Mesenchymal stem cell (in vitro differentiated cells and primary cell): Measurements from ENCODE around the gene TTLL1.

Experiments used
- DNase-seq: peaks from one replicate; pipeline ENCODE4 v3.0.0-alpha.2; 2013
- H2AFZ ChIP-seq: one replicate; pipeline ENCODE4 v1.6.1; 2013; ENCODE audit warnings: low read depth, mild to moderate bottlenecking, control low read depth, inconsistent platforms, low read length, moderate library complexity
- H2AK5ac ChIP-seq: 2 replicates; pipeline ENCODE4 v1.6.1; 2013; ENCODE audit warnings: low read length, moderate library complexity, mild to moderate bottlenecking, inconsistent platforms; ENCODE audit not compliant: severe bottlenecking
- H2BK120ac ChIP-seq: one replicate; pipeline ENCODE4 v1.6.1; 2013; ENCODE audit warnings: low read depth, mild to moderate bottlenecking, inconsistent platforms, low read length, moderate library complexity
- H2BK12ac ChIP-seq, 2 experiments: one replicate each; pipeline ENCODE4 v1.6.1; 2013; ENCODE audit warnings: inconsistent platforms in 2 of 2, low read length in 2 of 2, mild to moderate bottlenecking in 2 of 2, moderate library complexity in 2 of 2, control low read depth in 1 of 2
- H2BK15ac ChIP-seq: one replicate; pipeline ENCODE4 v1.6.1; 2013; ENCODE audit warnings: mild to moderate bottlenecking, low read depth, inconsistent platforms; ENCODE audit not compliant: poor library complexity, severe bottlenecking
- H2BK5ac ChIP-seq: 2 replicates; pipeline ENCODE4 v1.6.1; 2013; ENCODE audit warnings: low read depth, mild to moderate bottlenecking, low read length, control low read depth, inconsistent platforms; ENCODE audit not compliant: poor library complexity, severe bottlenecking
- H3K14ac ChIP-seq, 2 experiments: one replicate each; pipeline ENCODE4 v1.6.1; 2013; ENCODE audit warnings: inconsistent platforms in 2 of 2, low read length in 2 of 2, control low read depth in 1 of 2, mild to moderate bottlenecking in 1 of 2, moderate library complexity in 1 of 2
- H3K18ac ChIP-seq, 2 experiments: one replicate each; pipeline ENCODE4 v1.6.1; 2013; ENCODE audit warnings: inconsistent platforms in 2 of 2, low read length in 2 of 2, control low read depth in 1 of 2, low read depth in 1 of 2, mild to moderate bottlenecking in 1 of 2
- H3K23ac ChIP-seq, 2 experiments: one replicate each; pipeline ENCODE4 v1.6.1; 2013; ENCODE audit warnings: inconsistent platforms in 2 of 2, low read length in 2 of 2, mild to moderate bottlenecking in 2 of 2, moderate library complexity in 2 of 2, control low read depth in 1 of 2
- H3K27ac ChIP-seq: 2 replicates; pipeline ENCODE4 v1.5.1; 2013; ENCODE audit warnings: mild to moderate bottlenecking, moderate library complexity, low read length, control low read depth, inconsistent platforms; ENCODE audit not compliant: poor library complexity, severe bottlenecking
- H3K27me3 ChIP-seq, 2 experiments: 2 replicates each; pipeline versions ENCODE4 v1.6.1 to v1.7.0; 2013; ENCODE audit warnings: low read length in 2 of 2, mild to moderate bottlenecking in 2 of 2, moderate library complexity in 2 of 2, control low read depth in 1 of 2, inconsistent platforms in 1 of 2; ENCODE audit not compliant: control insufficient read depth in 1 of 2, insufficient read depth in 1 of 2
- H3K36me3 ChIP-seq, 2 experiments: 2 replicates each; pipeline versions ENCODE4 v1.6.1 to v1.7.0; 2013; ENCODE audit warnings: low read length in 2 of 2, control low read depth in 1 of 2, inconsistent platforms in 1 of 2, low read depth in 1 of 2, mild to moderate bottlenecking in 1 of 2; ENCODE audit not compliant: insufficient read depth in 2 of 2, control insufficient read depth in 1 of 2
- H3K4ac ChIP-seq, 2 experiments: one replicate each; pipeline ENCODE4 v1.6.1; 2013; ENCODE audit warnings: inconsistent platforms in 2 of 2, low read length in 2 of 2, mild to moderate bottlenecking in 2 of 2, moderate library complexity in 2 of 2, control low read depth in 1 of 2, low read depth in 1 of 2
- H3K4me1 ChIP-seq: 2 replicates; pipeline ENCODE4 v1.6.1; 2013; ENCODE audit warnings: low read depth, low read length, control low read depth; ENCODE audit not compliant: control insufficient read depth, insufficient read depth
- H3K4me2 ChIP-seq: 2 replicates; pipeline ENCODE4 v1.6.1; 2013; ENCODE audit warnings: low read length, mild to moderate bottlenecking, inconsistent platforms; ENCODE audit not compliant: poor library complexity, severe bottlenecking
- H3K4me3 ChIP-seq, 2 experiments: 2 replicates each; pipeline versions ENCODE4 v1.5.1 to v1.7.0; 2013; ENCODE audit warnings: low read length in 2 of 2, mild to moderate bottlenecking in 2 of 2, control low read depth in 1 of 2, low read depth in 1 of 2; ENCODE audit not compliant: insufficient read depth in 1 of 2
- H3K79me1 ChIP-seq: replicated peaks from 2 replicates; pipeline ENCODE4 v1.6.1; 2013; ENCODE audit warnings: mild to moderate bottlenecking, control low read depth, low read length, inconsistent platforms; ENCODE audit not compliant: poor library complexity, severe bottlenecking
- H3K9ac ChIP-seq: 2 replicates; pipeline ENCODE4 v1.7.0; 2013; ENCODE audit warnings: mild to moderate bottlenecking, low read length, moderate library complexity
- H3K9me3 ChIP-seq: 2 replicates; pipeline ENCODE4 v1.7.0; 2013; ENCODE audit warnings: mild to moderate bottlenecking, low read length; ENCODE audit not compliant: control insufficient read depth
- H4K8ac ChIP-seq: one replicate; pipeline ENCODE4 v1.6.1; 2013; ENCODE audit warnings: inconsistent platforms, mild to moderate bottlenecking, low read length, moderate library complexity
- H4K91ac ChIP-seq: one replicate; pipeline ENCODE4 v1.6.1; 2013; ENCODE audit warnings: mild to moderate bottlenecking, low read length, inconsistent platforms
- WGBS: methylation state at CpG from one replicate; pipeline ENCODE4 v1.1.7; 2013; ENCODE audit warnings: mixed read lengths; 5-methylcytosine and 5-hydroxymethylcytosine counted together

The TTLL1 gene

DNA sequence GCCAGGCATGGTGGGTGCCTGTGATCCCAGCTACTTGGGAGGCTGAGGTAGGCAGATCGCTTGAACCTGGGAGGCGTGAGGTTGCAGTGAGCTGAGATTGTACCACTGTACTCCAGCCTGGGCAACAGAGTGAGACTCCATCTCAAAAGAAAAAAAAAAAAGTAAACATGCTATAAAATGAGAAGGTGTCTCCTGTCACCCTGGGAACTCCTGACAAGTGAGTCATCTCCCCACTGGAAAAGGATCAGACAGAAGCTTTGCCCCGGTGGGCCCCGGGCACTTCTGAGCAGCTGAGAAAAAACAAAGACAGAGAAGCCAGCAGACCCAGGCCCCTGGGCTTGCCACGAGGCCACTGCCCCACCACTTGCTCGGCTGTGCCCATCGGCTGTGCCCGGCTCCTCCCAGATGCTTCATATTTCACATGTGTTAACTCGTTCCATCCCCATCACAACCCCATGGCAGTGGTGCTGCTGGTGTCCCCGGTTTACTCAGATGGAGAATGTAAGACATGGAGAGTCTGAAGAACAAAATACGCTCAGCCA is 22.3 kb downstream of the TTLL1 start:
- H2BK5ac ChIP-seq, result no peak overlapping the region
- no peak overlapping the region for H2BK120ac ChIP-seq
- H3K36me3 ChIP-seq, result peaks cover 13 to 35% of the 10 kb centered on the region in 2 experiments
- no peak overlapping the region for H3K4me3 ChIP-seq
- no peak overlapping the region for H3K4ac ChIP-seq
- peak overlapping the region in 1 of 2 experiments; percentile 41 for H3K18ac ChIP-seq
- H2AK5ac ChIP-seq, result peak overlapping the region; percentile 96
- H3K14ac ChIP-seq, result no peak overlapping the region
- no peak overlapping the region for H3K4me2 ChIP-seq
- H2BK12ac ChIP-seq, result no peak overlapping the region
- H3K27me3 ChIP-seq, result no peaks in the 10 kb centered on the region
- peak overlapping the region; percentile 88 for H3K27ac ChIP-seq
- peaks cover 13% of the 10 kb centered on the region for H3K4me1 ChIP-seq
- peak overlapping the region; percentile 15 for H4K8ac ChIP-seq
- WGBS, result 67% methylated on average over 9 of the region's 11 CpGs
- no peaks in the 10 kb centered on the region for H3K9me3 ChIP-seq
- no peak overlapping the region for H3K23ac ChIP-seq
- no peaks in the 10 kb centered on the region for H3K79me1 ChIP-seq
- DNase-seq, result peak; percentile 77
- peak overlapping the region; percentile 36 for H2AFZ ChIP-seq
- H2BK15ac ChIP-seq, result no peak overlapping the region
- H4K91ac ChIP-seq, result no peak overlapping the region
- H3K9ac ChIP-seq, result no peak overlapping the region

DNA sequence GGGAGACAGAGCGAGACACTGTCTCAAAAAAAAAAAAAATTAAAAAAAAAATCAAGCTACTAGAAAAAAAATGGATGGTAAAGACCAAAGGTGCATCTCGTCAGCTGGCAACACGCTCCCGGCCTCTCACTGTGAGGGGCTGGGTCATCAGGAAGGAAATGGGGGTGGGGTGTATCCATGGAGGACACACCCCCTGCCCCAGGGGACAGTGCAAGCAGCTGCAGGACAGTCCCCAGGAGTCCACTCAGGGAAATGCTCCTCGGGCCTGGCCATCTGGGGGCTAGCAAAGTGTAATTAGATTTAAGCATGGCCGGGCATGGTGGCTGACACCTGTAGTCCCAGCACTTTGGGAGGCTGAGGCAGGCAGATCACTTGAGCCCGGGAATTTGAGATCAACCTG is 23.1 kb downstream of the TTLL1 start:
- H3K4me3 ChIP-seq, result no peak overlapping the region
- H4K91ac ChIP-seq, result no peak overlapping the region
- H3K18ac ChIP-seq, result no peak overlapping the region
- H2BK120ac ChIP-seq, result no peak overlapping the region
- H3K4me2 ChIP-seq, result no peak overlapping the region
- 81% methylated on average over 6 of the region's 7 CpGs for WGBS
- DNase-seq, result no peak
- H3K4ac ChIP-seq, result no peak overlapping the region
- no peak overlapping the region for H3K23ac ChIP-seq
- H2AFZ ChIP-seq, result no peak overlapping the region
- peaks cover 15 to 38% of the 10 kb centered on the region in 2 experiments for H3K36me3 ChIP-seq
- H4K8ac ChIP-seq, result no peak overlapping the region
- no peak overlapping the region for H3K9ac ChIP-seq
- H2BK12ac ChIP-seq, result no peak overlapping the region
- H3K14ac ChIP-seq, result no peak overlapping the region
- no peak overlapping the region for H2BK5ac ChIP-seq
- H3K27me3 ChIP-seq, result no peaks in the 10 kb centered on the region
- no peaks in the 10 kb centered on the region for H3K79me1 ChIP-seq
- H2AK5ac ChIP-seq, result no peak overlapping the region
- H3K27ac ChIP-seq, result no peak overlapping the region
- H2BK15ac ChIP-seq, result no peak overlapping the region
- H3K4me1 ChIP-seq, result peaks cover 13% of the 10 kb centered on the region
- H3K9me3 ChIP-seq, result no peaks in the 10 kb centered on the region

DNA sequence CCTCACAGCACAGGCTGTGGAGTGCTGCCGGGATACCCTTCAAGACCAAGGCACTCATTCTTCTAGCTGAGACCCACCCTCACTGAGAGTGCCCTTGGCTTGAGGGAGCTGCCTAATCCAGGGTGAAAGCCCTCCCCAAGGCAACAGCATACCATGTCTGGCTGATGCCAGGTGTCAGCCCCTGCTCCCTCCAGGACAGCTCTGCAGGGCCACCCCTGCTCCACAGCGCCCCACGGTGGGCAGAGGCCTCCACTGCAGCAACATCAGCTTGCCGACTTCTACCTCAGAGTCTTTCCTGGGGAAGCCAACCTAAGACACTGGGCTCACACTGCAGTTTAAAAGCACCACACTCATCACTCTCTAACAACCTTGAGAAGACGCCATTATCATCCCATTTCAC is 29.0 kb downstream of the TTLL1 start:
- H3K27me3 ChIP-seq, result no peaks in the 10 kb centered on the region
- H3K4me2 ChIP-seq, result no peak overlapping the region
- H2BK12ac ChIP-seq, result no peak overlapping the region
- 48% methylated on average over 5 of the region's 5 CpGs for WGBS
- H4K91ac ChIP-seq, result no peak overlapping the region
- H3K4me1 ChIP-seq, result no peaks in the 10 kb centered on the region
- no peak overlapping the region for H2AFZ ChIP-seq
- no peak overlapping the region for H4K8ac ChIP-seq
- no peak overlapping the region for H2AK5ac ChIP-seq
- no peak overlapping the region for H3K9ac ChIP-seq
- H3K9me3 ChIP-seq, result no peaks in the 10 kb centered on the region
- no peak overlapping the region for H3K4ac ChIP-seq
- H3K27ac ChIP-seq, result no peak overlapping the region
- no peak overlapping the region for H3K14ac ChIP-seq
- H3K36me3 ChIP-seq, result peaks cover 38 to 42% of the 10 kb centered on the region in 2 experiments
- H3K4me3 ChIP-seq, result no peak overlapping the region
- no peaks in the 10 kb centered on the region for H3K79me1 ChIP-seq
- peak; percentile 15 for DNase-seq
- H2BK120ac ChIP-seq, result no peak overlapping the region
- H3K18ac ChIP-seq, result no peak overlapping the region
- H2BK15ac ChIP-seq, result no peak overlapping the region
- no peak overlapping the region for H2BK5ac ChIP-seq
- no peak overlapping the region for H3K23ac ChIP-seq

DNA sequence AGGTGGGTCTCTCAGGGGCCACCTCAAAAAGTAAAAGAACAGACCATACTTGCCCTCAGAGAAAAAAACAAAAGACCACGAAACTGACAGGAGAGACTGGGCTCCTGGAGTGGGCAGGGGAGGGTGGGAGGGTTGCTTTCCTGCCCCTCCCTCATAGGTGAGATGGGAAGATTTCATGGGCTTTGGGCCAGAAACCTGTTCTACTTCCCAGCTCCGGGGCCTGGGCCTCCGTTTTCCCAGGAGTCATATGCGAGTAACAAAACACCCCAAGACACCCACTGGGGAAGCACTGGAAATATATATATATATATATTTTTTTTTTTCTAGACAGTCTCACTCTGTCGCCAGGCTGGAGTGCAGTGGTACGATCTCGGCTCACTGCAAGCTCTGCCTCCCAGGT is 31.6 kb downstream of the TTLL1 start:
- H2AK5ac ChIP-seq, result no peak overlapping the region
- H4K91ac ChIP-seq, result no peak overlapping the region
- H3K79me1 ChIP-seq, result no peaks in the 10 kb centered on the region
- H3K4ac ChIP-seq, result no peak overlapping the region
- 93% methylated on average over 2 of the region's 7 CpGs for WGBS
- no peak overlapping the region for H3K4me2 ChIP-seq
- no peak overlapping the region for H3K9ac ChIP-seq
- no peaks in the 10 kb centered on the region for H3K27me3 ChIP-seq
- H3K4me3 ChIP-seq, result no peak overlapping the region
- H4K8ac ChIP-seq, result no peak overlapping the region
- no peak overlapping the region for H2BK12ac ChIP-seq
- H2AFZ ChIP-seq, result no peak overlapping the region
- H2BK5ac ChIP-seq, result no peak overlapping the region
- H2BK120ac ChIP-seq, result no peak overlapping the region
- H3K9me3 ChIP-seq, result no peaks in the 10 kb centered on the region
- H3K27ac ChIP-seq, result no peak overlapping the region
- no peak overlapping the region for H2BK15ac ChIP-seq
- no peak for DNase-seq
- H3K36me3 ChIP-seq, result peaks cover 24 to 52% of the 10 kb centered on the region in 2 experiments
- no peak overlapping the region for H3K23ac ChIP-seq
- no peak overlapping the region for H3K14ac ChIP-seq
- no peaks in the 10 kb centered on the region for H3K4me1 ChIP-seq
- H3K18ac ChIP-seq, result no peak overlapping the region
